Smooth muscle cell of the brain vasculature (primary cell): Measurements from ENCODE around the gene FOXN3.

Experiments
- DNase-seq: peaks from one replicate; pipeline ENCODE4 v3.0.0-alpha.2; 2012; ENCODE audit warnings: low read depth, low spot score

The FOXN3 gene

GRCh38 chr14:89249972-89250654, 166.9 kb downstream of the FOXN3 start:
- DNase-seq = no peak

- DNase-seq = no peak
Observed at GRCh38 chr14:89249065-89249695, 167.9 kb downstream of the FOXN3 start.

DNA sequence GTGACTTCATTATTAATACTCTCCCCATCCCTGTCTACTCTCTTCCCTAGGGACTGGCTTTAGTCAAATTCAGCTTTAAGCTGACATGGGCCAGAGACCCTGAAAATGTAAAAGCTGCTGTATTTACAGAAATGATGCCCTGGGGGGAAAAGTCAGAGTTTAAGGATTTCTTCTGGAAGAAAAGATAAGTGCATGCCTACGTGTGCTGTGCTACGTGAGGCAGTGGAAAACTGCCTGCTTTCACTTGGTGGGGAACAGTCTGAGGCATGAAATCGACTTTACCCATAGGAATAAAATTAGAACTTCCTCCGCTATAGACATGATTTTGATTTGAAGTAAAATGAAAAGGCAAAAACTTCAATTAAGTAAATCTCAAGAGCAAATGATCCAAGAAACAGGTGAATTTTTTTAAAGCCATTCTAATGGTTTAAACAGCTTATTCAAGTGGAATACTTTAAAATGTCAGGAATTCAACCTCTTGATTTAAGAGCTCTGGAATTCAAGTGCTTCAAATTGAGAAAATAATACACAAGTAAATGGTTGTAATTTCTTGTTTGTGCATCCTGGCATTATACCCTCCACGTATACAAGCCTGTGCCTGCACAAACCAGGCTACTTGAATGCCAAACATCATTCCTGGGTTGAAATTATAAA, 168.5 kb downstream of the FOXN3 start:
- DNase-seq = no peak

- no peak for DNase-seq
Observed at GRCh38 chr14:89247457-89248122, 169.4 kb downstream of the FOXN3 start.

DNA sequence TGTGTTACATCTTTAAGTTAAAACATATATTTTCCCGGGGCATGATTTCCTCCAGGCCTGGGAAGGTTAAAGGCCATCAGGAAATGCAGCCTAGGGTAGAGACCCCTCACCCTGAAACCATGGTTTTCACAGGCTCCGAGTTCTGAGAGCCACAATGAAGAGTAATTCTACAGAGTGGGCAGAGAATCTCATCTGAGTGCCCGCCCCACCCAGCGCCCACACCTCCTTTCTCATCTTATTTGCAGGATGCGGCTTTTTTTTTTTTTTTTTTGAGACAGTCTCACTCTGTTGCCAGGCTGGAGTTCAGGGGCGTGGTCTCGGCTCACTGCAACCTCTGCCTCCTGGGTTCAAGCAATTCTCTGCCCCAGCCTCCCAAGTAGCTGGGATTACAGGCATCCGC, 170.7 kb downstream of the FOXN3 start:
- DNase-seq = no peak

GRCh38 chr14:89245802-89246201, 171.2 kb downstream of the FOXN3 start:
- no peak for DNase-seq

GRCh38 chr14:89244720-89245119, 172.3 kb downstream of the FOXN3 start:
- DNase-seq = no peak

GRCh38 chr14:89243741-89244140, 173.3 kb downstream of the FOXN3 start:
- DNase-seq = no peak

DNA sequence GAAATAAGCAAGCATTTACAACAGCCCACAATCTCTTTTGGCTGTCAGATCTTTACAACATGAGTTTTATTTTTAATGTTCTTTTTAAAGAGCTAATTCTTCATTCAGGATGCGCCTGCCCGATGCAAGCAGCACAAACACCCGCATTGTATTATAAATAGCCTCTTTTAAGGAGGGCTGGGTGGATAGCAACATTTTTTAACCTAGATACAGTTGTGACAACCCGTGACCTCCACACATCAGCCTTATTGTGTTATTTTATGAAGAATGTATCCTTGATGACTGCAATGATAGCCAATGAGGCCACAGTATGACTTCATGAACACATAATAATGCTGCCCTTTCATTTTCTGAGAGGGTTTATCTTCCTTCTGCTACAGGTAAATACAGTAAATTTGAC, 173.7 kb downstream of the FOXN3 start:
- no peak for DNase-seq

GRCh38 chr14:89242652-89243279, 174.3 kb downstream of the FOXN3 start:
- DNase-seq = no peak

DNA sequence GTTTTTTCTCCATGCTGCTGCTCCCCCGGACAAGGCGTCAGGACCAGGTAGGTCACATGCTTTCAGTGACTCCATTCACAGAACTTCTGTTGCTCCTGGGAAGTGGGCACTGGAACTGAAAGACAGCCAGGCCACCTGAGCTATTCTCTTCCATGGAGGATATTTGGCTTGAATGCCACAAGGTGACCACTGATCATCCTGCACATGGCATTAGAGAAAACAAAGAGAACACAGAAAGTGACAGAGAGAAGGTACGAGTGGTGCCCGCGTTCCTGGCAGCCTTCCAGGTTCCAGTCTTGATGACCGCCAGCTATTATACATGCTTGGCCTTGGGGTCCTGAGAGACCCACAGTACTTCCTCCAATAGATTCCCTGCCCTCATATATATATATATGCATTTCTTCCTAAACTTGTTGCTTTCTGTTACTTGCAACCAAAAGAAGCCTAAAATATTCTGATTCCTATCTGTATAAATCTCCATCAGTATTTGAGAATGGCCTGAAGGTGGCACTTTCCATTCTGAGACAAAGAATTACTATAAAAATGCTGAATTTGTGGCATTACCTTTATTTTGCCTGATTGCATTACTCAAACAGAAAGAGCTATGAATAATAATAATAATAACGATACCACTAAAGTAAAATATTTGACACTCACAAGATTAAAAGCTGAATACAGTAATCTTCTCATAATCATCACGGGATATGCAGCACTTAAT, 174.9 kb downstream of the FOXN3 start:
- DNase-seq = no peak

DNA sequence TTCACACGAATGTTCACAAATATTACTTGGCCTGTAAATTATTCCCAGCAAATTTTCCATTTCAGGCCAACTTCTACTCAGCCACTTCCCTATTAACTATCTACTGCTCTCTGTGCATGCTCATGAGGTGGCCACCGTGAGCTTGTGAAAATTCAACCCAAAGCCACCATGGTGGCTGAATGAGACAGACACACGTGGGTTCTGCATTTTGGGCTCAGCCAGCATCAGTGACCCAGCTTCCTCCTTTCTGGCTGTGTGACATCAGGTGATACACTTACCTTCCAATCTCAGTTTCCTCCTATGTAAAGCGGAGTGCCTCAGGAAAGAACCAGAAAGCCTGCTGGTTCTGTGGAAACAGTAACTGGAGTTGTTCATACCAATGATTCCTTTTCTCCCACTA, 175.8 kb downstream of the FOXN3 start:
- no peak for DNase-seq

- no peak for DNase-seq
Observed at GRCh38 chr14:89240414-89240813, 176.6 kb downstream of the FOXN3 start.

GRCh38 chr14:89239023-89239422, 178.0 kb downstream of the FOXN3 start:
- DNase-seq = no peak

GRCh38 chr14:89237921-89238529, 179.0 kb downstream of the FOXN3 start:
- DNase-seq = no peak

DNA sequence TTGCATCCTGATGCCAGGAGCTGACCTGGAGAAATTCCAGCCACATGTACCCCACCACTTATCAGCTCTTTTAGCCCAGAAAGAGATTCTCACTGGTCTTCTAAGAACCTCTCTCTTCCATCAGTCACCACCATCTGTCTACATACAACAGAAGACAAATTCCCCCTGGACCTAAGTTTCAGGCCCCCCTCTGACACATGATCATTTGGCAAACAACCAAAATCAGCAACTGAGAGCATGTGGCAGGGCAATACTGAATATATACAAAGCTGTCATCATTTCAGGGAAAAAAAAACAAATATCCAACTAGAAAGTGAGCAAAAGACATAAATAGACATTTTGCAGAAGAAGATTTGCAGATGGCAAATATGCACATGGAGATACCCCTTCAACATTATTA, 180.2 kb downstream of the FOXN3 start:
- no peak for DNase-seq

GRCh38 chr14:89233184-89233583, 183.8 kb downstream of the FOXN3 start:
- no peak for DNase-seq

DNA sequence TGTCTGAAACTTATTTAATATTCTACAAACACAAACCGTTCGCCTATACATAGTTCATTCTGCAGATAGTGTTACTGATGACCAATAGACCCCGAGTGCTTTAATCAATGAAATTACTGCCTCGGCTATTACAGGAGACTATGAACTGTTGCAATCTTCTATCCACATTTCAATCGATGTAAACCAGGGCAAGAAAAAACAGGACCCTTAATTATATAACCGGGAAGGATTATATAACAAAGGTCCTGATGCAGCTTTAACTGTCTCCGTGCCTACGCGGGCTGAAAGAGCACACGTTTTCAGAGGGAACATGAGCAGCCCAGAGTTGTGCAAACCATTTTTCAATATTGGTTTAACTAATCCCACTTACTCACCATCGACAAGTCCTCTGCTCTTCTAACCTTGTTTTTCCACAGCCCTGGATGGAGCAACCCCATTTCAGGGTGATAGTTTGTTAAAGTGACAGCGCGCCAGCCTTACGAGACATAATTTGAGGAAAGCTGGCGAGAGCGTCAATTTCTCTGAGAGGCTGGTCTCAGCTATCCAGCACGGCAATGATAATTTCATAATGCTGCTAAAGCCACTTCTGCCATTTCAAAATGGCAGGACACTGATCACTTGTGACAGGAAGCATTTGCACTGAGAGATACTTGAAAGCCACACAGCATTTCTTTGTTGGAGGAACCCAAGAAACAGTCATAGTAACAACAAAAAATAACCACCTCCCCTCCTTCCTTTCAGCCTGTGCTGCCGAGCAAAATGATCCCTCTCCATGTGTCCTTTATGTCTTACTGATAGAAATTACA, 184.6 kb downstream of the FOXN3 start:
- DNase-seq = no peak

DNA sequence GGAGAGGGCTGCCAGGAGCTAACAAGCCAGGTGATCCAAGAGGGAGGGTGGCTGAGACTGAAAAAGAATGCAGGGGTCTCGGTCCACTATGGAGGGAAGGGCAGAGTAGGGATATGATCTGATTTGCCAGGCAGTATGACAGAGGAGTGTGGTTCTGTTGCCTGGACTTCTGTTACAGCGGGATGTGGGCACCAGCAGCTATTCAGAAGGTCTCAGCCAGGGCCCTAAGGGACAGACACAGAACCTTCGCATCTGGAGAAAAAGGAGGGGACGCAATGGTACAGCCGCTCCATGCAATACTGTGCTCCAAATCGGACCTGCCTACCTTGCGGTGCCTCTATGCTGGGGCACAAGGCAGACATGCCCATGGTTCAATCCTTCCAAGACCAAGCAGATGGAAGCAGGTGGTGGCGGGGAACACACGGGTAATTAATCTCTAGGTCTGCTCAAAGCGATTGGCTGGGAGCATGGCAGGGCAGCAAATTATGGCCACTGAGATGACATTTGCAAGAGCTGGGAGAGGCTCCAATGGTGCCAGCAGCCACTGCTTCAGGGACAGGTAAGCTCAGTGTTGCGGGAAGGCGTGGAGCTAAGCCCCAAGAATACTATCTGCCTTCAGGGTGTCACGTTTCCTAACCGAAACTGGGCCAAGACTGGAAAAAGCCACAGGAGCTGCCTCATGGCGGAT, 185.5 kb downstream of the FOXN3 start:
- DNase-seq = no peak
